Measurements from ENCODE around the gene B3GAT1. TPM values are rescaled to one million over a fixed set of nuclear protein-coding genes. Genes with fewer than 3 reads are reported as not detected.

B3GAT1 gene
- total RNA-seq, 1 experiment from 2014 or later, result 34.3 TPM

- Histone ChIP-seq H3K18ac (ENCODE audit: insufficient read length, low read depth, low read length) (no peak overlapping the region), H3K4ac (ENCODE audit: low read depth, low read length) (no peak overlapping the region), H3K9ac (ENCODE audit: extremely low read depth, insufficient read length, low read length) (no peak overlapping the region), H3K79me1 (ENCODE audit: insufficient read depth, low read depth, low read length, poor library complexity, severe bottlenecking) (no peaks in the 10 kb centered on the region), H3K23me2 (ENCODE audit: insufficient read length, low read depth, low read length, poor library complexity, severe bottlenecking) (no peaks in the 10 kb centered on the region), H2BK12ac (ENCODE audit: insufficient read length, low read depth, low read length) (no peak overlapping the region), H3K27me3 (ENCODE audit: insufficient read depth, low read length) (no peaks in the 10 kb centered on the region), H3K14ac (ENCODE audit: insufficient read depth, low read length) (no peak overlapping the region), H2AK5ac (ENCODE audit: insufficient read length, low read length) (no peak overlapping the region), H3K27ac (ENCODE audit: insufficient read length, low read depth, low read length) (no peak overlapping the region), H4K5ac (ENCODE audit: insufficient read length, low read depth, low read length) (no peak overlapping the region), H2AFZ (ENCODE audit: low read length) (no peak overlapping the region), H3T11ph (ENCODE audit: low read length) (no peak overlapping the region), H2BK120ac (ENCODE audit: low read depth, low read length, poor library complexity, severe bottlenecking) (no peak overlapping the region), H4K8ac (replicated peaks; ENCODE audit: insufficient read length, low read depth, low read length) (no peak overlapping the region), H3K23ac (ENCODE audit: insufficient read length, low read depth, low read length) (no peak overlapping the region), H3K4me1 (ENCODE audit: insufficient read depth, low read length) (peaks cover 4% of the 10 kb centered on the region; the same call in 1 of the 2 replicates), H3K56ac (ENCODE audit: insufficient read length, low read depth, low read length) (no peak overlapping the region), H3K4me2 (ENCODE audit: insufficient read depth, insufficient read length, low read length) (no peak overlapping the region), H4K91ac (ENCODE audit: insufficient read length, low read depth, low read length) (no peak overlapping the region), H3K9me3 (ENCODE audit: control insufficient read depth, low read depth, low read length) (no peaks in the 10 kb centered on the region), H3K79me2 (ENCODE audit: insufficient read depth, low read length) (no peaks in the 10 kb centered on the region), H2BK15ac (ENCODE audit: low read depth, low read length) (no peak overlapping the region), H2BK5ac (ENCODE audit: insufficient read length, low read length) (no peak overlapping the region), H2BK20ac (ENCODE audit: low read depth, low read length, poor library complexity, severe bottlenecking) (no peak overlapping the region), H4K20me1 (ENCODE audit: control insufficient read depth, insufficient read depth, insufficient read length) (no peaks in the 10 kb centered on the region)
- Mint-ChIP-seq H3K27ac (no peak overlapping the region), H3K9me3 (no peaks in the 10 kb centered on the region), H3K4me3 (no peak overlapping the region), H3K27me3 (ENCODE audit: low read depth) (peaks cover 2% of the 10 kb centered on the region; the same call in 1 of the 2 replicates), H3K4me1 (peaks cover 16% of the 10 kb centered on the region in 2 experiments), H3K36me3 (ENCODE audit: insufficient read depth in 1 of 3, low read depth in 3 of 3) (peaks cover 10 to 39% (median 29%) of the 10 kb centered on the region in 3 experiments; a peak in 6 of 7 replicates)
- no peak for DNase-seq
- TF ChIP-seq CTCF (conservative IDR thresholded peaks at IDR 0.05), result no peak
- no CpG with 5 or more reads among the region's 4 CpGs for WGBS (ENCODE audit: extremely low coverage, insufficient read length, low lambda C conversion rate)
Measured at GRCh38 chr11:134380785-134381184, 31.3 kb downstream of the B3GAT1 start.
